Kidney (tissue), 14 donors: Measurements from ENCODE around the gene MINDY4B. TPM values are rescaled to one million over a fixed set of nuclear protein-coding genes. Genes with fewer than 3 reads are reported as not detected.

Source experiments
- DNase-seq, 5 donors: peaks; one replicate each; pipeline ENCODE4 v3.0.0-alpha.2; 2013 to 2020
- FAIRE-seq: peaks from 2 replicates; lab custom pipeline; 2012; peaks lifted over from hg19 to GRCh38; lab: Jason Lieb, UNC
- H3K27ac ChIP-seq, 2 donors: one replicate each; pipeline ENCODE4 v1.7.0; 2013; ENCODE audit warnings: low read depth in 2 of 2, low read length in 2 of 2, inconsistent platforms in 1 of 2
- H3K27me3 ChIP-seq: one replicate; pipeline ENCODE4 v1.7.1; 2013; ENCODE audit warnings: low read length, inconsistent platforms; ENCODE audit not compliant: control insufficient read depth, insufficient read depth
- H3K36me3 ChIP-seq, 3 donors: one replicate each; pipeline versions ENCODE4 v1.7.0 to v1.7.1; 2013; ENCODE audit warnings: low read length in 3 of 3, control low read depth in 1 of 3, inconsistent platforms in 1 of 3; ENCODE audit not compliant: insufficient read depth in 3 of 3, control insufficient read depth in 2 of 3
- H3K4me1 ChIP-seq, 3 donors: one replicate each; pipeline versions ENCODE4 v1.7.0 to v1.7.1; 2013; ENCODE audit warnings: low read length in 3 of 3, inconsistent platforms in 1 of 3, low read depth in 1 of 3; ENCODE audit not compliant: control insufficient read depth in 2 of 3, insufficient read depth in 2 of 3
- H3K4me3 ChIP-seq, 3 donors: one replicate each; pipeline versions ENCODE4 v1.7.0 to v1.8.1; 2013; ENCODE audit warnings: low read length in 3 of 3, control low read depth in 1 of 3, inconsistent platforms in 1 of 3
- H3K9ac ChIP-seq, 3 donors: one replicate each; pipeline versions ENCODE4 v1.7.0 to v1.7.1; 2013; ENCODE audit warnings: low read length in 3 of 3, control low read depth in 1 of 3, inconsistent platforms in 1 of 3
- H3K9me3 ChIP-seq, 3 donors: one replicate each; pipeline versions ENCODE4 v1.7.0 to v1.7.1; 2013; ENCODE audit warnings: low read length in 3 of 3, control low read depth in 1 of 3, inconsistent platforms in 1 of 3; ENCODE audit not compliant: control insufficient read depth in 2 of 3, insufficient read depth in 1 of 3
- intact Hi-C: fragments of 100-400 bp; cut with DNase I; formaldehyde crosslinking; loops from one replicate; pipeline ENCODE4 v1.11.1; 2022
- polyA plus RNA-seq: library from polyadenylated mRNA; stranded (reverse); fragments of 350-450 nt; fragmentation: Illumina TruSeq; extraction: RNeasy Lipid Tissue Mini Kit (QIAGEN cat#74804); gene quantifications from one replicate; pipeline ENCODE4 v1.2.3, GENCODE V29; 2014; ENCODE audit warnings: low read depth, low replicate concordance; ENCODE audit not compliant: insufficient read depth
- total RNA-seq: library from RNA; stranded (reverse); fragmentation: NEBNext Ultra II Directional; extraction: Animal tissue kit (Norgen Biotek cat#: 25700); gene quantifications from one replicate; pipeline ENCODE4 v1.2.1, GENCODE V29; 2021
- TF ChIP-seq, protein P1 (sequence below): IDR thresholded peaks from 3 replicates; pipeline ENCODE4 v1.5.1; 2012; ENCODE audit warnings: mild to moderate bottlenecking, moderate library complexity, borderline replicate concordance; ENCODE audit not compliant: insufficient read depth; ENCODE audit errors: extremely low read depth
- donor health status: control.
- donor health status: control.
- donor health status: control.
- donor health status: control.
- donor health status: control.
- donor health status: DM: yes; HTN: yes; CAD: no.
- donor health status: Normal renal cell carcinoma (clear cell type).

MINDY4B gene
- total and polyA plus RNA-seq, 2 donors from 2014 or later = not detected

DNA sequence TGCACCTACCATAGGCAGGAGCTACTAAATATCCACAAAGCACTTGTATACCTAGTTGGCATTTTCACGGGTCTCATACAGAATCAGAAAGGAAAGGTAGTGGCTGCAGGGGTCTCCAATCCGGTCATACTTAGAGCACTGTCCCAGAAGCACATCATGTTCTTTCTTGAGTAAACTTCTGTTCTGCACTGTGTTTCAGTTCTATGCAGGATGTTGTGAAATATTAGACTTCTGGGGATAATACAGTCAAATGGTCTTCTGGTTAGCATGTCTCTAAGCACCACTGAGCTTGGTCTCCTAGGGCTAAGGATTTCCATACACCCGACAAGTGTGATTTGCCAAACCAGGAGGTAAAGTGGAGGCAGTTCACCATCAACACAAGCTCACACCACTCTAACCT lies 27.9 kb downstream of the MINDY4B start:
- H3K4me3 ChIP-seq = no peak overlapping the region
- no peak overlapping the region for H3K9ac ChIP-seq
- H3K9me3 ChIP-seq = no peaks in the 10 kb centered on the region
- H3K36me3 ChIP-seq = no peaks in the 10 kb centered on the region
- no peak overlapping the region for H3K27ac ChIP-seq
- H3K27me3 ChIP-seq = no peaks in the 10 kb centered on the region
- intact Hi-C loops = no loop called here
- FAIRE-seq (no peak), DNase-seq (no peak)
- TF ChIP-seq, protein P1, sequence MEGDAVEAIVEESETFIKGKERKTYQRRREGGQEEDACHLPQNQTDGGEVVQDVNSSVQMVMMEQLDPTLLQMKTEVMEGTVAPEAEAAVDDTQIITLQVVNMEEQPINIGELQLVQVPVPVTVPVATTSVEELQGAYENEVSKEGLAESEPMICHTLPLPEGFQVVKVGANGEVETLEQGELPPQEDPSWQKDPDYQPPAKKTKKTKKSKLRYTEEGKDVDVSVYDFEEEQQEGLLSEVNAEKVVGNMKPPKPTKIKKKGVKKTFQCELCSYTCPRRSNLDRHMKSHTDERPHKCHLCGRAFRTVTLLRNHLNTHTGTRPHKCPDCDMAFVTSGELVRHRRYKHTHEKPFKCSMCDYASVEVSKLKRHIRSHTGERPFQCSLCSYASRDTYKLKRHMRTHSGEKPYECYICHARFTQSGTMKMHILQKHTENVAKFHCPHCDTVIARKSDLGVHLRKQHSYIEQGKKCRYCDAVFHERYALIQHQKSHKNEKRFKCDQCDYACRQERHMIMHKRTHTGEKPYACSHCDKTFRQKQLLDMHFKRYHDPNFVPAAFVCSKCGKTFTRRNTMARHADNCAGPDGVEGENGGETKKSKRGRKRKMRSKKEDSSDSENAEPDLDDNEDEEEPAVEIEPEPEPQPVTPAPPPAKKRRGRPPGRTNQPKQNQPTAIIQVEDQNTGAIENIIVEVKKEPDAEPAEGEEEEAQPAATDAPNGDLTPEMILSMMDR = no peak
- no peaks in the 10 kb centered on the region for H3K4me1 ChIP-seq

DNA sequence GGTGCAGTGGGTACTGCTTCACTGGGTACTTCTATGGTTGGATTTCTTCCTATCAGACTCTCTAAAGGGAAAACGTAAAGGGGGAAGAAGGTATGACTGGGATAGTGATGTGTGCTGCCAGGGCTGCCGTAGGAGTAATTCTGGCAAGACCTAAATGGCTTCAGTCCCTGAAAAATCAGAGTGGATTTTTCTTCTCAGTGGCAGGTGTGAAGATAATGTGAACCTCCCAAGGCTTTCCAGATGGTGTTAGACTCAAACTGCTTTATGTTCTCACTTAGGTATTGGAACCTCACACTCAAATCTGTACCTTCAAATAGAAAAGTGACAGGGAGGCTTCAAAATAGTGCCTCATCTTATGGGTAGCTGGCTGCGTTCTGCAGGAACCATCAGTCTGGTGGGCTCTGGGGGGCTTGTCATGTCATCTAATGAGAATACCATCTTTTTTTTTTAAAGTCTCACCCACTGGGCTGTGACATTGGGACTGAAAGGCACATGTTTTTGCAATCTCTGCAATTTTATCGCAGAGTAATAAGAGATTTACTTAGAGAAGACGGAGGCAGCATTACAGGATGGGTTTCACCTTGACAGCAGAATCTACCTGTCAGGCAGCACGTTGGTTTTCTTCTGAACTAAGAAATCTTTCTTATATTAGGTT lies 28.5 kb downstream of the MINDY4B start:
- Histone ChIP-seq H3K4me3 (no peak overlapping the region), H3K4me1 (no peaks in the 10 kb centered on the region), H3K9me3 (no peaks in the 10 kb centered on the region), H3K27me3 (no peaks in the 10 kb centered on the region), H3K27ac (no peak overlapping the region), H3K9ac (no peak overlapping the region), H3K36me3 (no peaks in the 10 kb centered on the region)
- no peak for FAIRE-seq
- TF ChIP-seq, protein P1 = no peak
- intact Hi-C loops = no loop called here
- no peak for DNase-seq

DNA sequence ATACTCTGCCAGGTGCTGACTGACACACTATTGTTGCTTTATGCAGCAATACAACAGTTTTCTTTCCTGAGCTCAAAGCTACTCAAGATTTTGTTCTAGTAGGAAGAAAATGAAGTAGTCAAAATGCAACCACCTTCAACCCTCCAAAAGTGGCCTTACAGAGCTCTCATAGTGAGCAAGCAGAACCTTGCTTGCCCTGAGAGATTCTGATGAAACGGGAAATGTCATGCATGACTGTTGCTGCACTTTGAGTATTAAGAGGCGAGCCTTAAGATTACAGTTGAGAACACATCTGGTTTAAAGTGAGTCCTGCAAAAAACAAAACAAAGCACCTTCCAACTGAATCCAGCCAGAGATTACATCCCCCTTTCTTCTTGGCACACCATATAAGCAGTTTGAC lies 29.7 kb downstream of the MINDY4B start:
- TF ChIP-seq, protein P1 = no peak
- Histone ChIP-seq H3K9ac (no peak overlapping the region), H3K9me3 (no peaks in the 10 kb centered on the region), H3K4me1 (no peaks in the 10 kb centered on the region), H3K4me3 (no peak overlapping the region), H3K36me3 (no peaks in the 10 kb centered on the region), H3K27ac (no peak overlapping the region), H3K27me3 (no peaks in the 10 kb centered on the region)
- DNase-seq = no peak
- no peak for FAIRE-seq
- intact Hi-C loops = no loop called here
